ENCODE results near the gene MAP3K15. TPM values are rescaled to one million over a fixed set of nuclear protein-coding genes. Genes with fewer than 3 reads are reported as not detected.

MAP3K15 gene
- polyA plus RNA-seq, 1 of the 3 experiments (the other 2 are of a cell fraction): 0.07 TPM

GRCh38 chrX:19334945-19335626, 180.2 kb downstream of the MAP3K15 start:
- Histone ChIP-seq H3K9ac (no peak overlapping the region), H3F3A (replicated peaks; ENCODE audit: insufficient read depth) (peaks cover 3% of the 10 kb centered on the region), H3K9me2 (no peaks in the 10 kb centered on the region), H3K79me2 (ENCODE audit: insufficient read depth) (no peaks in the 10 kb centered on the region), H3K36me3 (replicated peaks in 1 of 2; ENCODE audit: control insufficient read depth in 1 of 2, insufficient read depth in 2 of 2, low read length in 1 of 2) (no peaks in the 10 kb centered on the region), H4K20me1 (ENCODE audit: insufficient read depth) (no peaks in the 10 kb centered on the region), H3K27me3 (ENCODE audit: insufficient read depth) (peaks cover 16% of the 10 kb centered on the region; the same call in 1 of the 2 replicates), H3K4me2 (no peak overlapping the region), H2AFZ (ENCODE audit: low read depth) (no peak overlapping the region), H3K4me3 (ENCODE audit: low read depth in 2 of 2, low read length in 1 of 2) (no peak overlapping the region; a peak in 1 of 4 replicates), H3K27ac (ENCODE audit: low read depth in 2 of 2, low read length in 1 of 2) (no peak overlapping the region), H3K9me3 (0 out of 2 replicates have a peak, but pooled peaks cover 3% of the 10 kb centered on the region), H3K4me1 (ENCODE audit: control insufficient read depth in 1 of 2, insufficient read depth in 2 of 2, low read depth in 1 of 2, low read length in 1 of 2) (peaks cover 0 to 6% of the 10 kb centered on the region in 2 experiments; a peak in 2 of 4 replicates)
- no peak for TF ChIP-seq MAX (IDR thresholded peaks at IDR 0.05; ENCODE audit: low read depth)
- TF ChIP-seq CTCF (IDR thresholded peaks at IDR 0.05): peak; percentile 46
- TF ChIP-seq RAD21 (IDR thresholded peaks at IDR 0.05; ENCODE audit: low read length): peak; percentile 37
- ChIA-PET CTCF (interaction anchor here (0.6 to 3.6 kb wide), 22 partner anchors 7 to 1542 kb away, joined by 3 to 30 read pairs (median 9); no protein-coding TSS in a partner anchor), POLR2A (no interaction called here)
- no peak for DNase-seq
- 60% methylated on average over 16 of the region's 16 CpGs for WGBS (ENCODE audit: low lambda C conversion rate)

DNA sequence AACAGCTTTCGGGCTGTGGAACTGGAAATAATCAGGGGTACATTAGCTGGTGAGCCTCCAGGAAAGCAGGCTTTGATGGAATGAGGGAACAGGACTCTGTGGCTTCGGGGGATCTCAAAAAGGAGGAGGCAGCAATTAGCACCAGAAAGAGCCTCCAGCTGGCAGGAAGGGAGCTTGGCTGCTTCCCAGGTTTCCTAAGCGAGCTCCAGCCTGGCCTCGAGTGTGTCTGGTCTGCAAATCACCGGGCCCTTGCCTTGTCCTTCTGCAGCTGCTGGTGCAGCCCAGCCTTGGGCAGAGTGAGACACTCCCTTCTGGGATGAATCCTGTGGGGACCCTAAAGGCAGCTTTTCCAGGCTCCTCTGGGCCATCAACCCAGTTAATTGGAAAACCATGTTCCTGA, 182.3 kb downstream of the MAP3K15 start:
- DNase-seq: peak; percentile 56
- WGBS (ENCODE audit: low lambda C conversion rate): 23% methylated on average over 5 of the region's 5 CpGs
- ChIA-PET POLR2A (no interaction called here), CTCF (interaction anchor here (0.6 to 3.6 kb wide), 33 partner anchors 13 to 965 kb away, joined by 3 to 30 read pairs (median 5); no protein-coding TSS in a partner anchor)
- H3K9me3 ChIP-seq: 0 out of 2 replicates have a peak, but pooled peaks cover 3% of the 10 kb centered on the region
- peaks cover 0 to 6% of the 10 kb centered on the region in 2 experiments; a peak in 2 of 4 replicates for H3K4me1 ChIP-seq (ENCODE audit: control insufficient read depth in 1 of 2, insufficient read depth in 2 of 2, low read depth in 1 of 2, low read length in 1 of 2)
- no peak overlapping the region for H3K4me3 ChIP-seq (ENCODE audit: low read depth in 2 of 2, low read length in 1 of 2)
- H3F3A ChIP-seq (replicated peaks; ENCODE audit: insufficient read depth): peaks cover 3% of the 10 kb centered on the region
- no peaks in the 10 kb centered on the region for H3K9me2 ChIP-seq
- H3K9ac ChIP-seq: no peak overlapping the region
- no peaks in the 10 kb centered on the region for H3K79me2 ChIP-seq (ENCODE audit: insufficient read depth)
- TF ChIP-seq CHD2 (IDR thresholded peaks at IDR 0.05; ENCODE audit: low read length, partially characterized antibody) (peak; percentile 43), RXRA (IDR thresholded peaks at IDR 0.05; ENCODE audit: borderline replicate concordance, low read depth) (no peak), EP300 (IDR thresholded peaks at IDR 0.05; ENCODE audit: borderline replicate concordance in 1 of 2, low read depth in 1 of 2, low read length in 1 of 2) (peak in 1 of 2 experiments; percentile 52; a peak in 1 of 4 replicates), RCOR1 (IDR thresholded peaks at IDR 0.05; ENCODE audit: low read length) (peak; percentile 43), GATA2 (CRISPR knock-in tag; IDR thresholded peaks at IDR 0.05) (no peak), POLR2AphosphoS5 (IDR thresholded peaks at IDR 0.05; ENCODE audit: low read depth, low read length) (no peak), YY1 (IDR thresholded peaks at IDR 0.05; ENCODE audit: low read depth) (no peak), TCF12 (IDR thresholded peaks at IDR 0.05) (no peak)
- no peak overlapping the region for H3K4me2 ChIP-seq
- H3K27ac ChIP-seq (ENCODE audit: low read depth in 2 of 2, low read length in 1 of 2): peak overlapping the region in 1 of 2 experiments; percentile 45; a peak in 1 of 4 replicates
- H4K20me1 ChIP-seq (ENCODE audit: insufficient read depth): no peaks in the 10 kb centered on the region
- peaks cover 18% of the 10 kb centered on the region; the same call in 1 of the 2 replicates for H3K27me3 ChIP-seq (ENCODE audit: insufficient read depth)
- no peak overlapping the region for H2AFZ ChIP-seq (ENCODE audit: low read depth)
- no peaks in the 10 kb centered on the region for H3K36me3 ChIP-seq (replicated peaks in 1 of 2; ENCODE audit: control insufficient read depth in 1 of 2, insufficient read depth in 2 of 2, low read length in 1 of 2)
